Esophagus (tissue), 2 donors: ENCODE data around the gene PLA2R1. TPM values are rescaled to one million over a fixed set of nuclear protein-coding genes. Genes with fewer than 3 reads are reported as not detected.
A peak's percentile ranks its signal among the peaks of the same experiment; 100 is the strongest.

Experiments
- H3K27ac ChIP-seq, 2 donors: one replicate each; pipeline ENCODE4 v1.5.1; 2013; ENCODE audit warnings: low read depth in 2 of 2, mild to moderate bottlenecking in 2 of 2, inconsistent platforms in 1 of 2, low read length in 1 of 2, moderate library complexity in 1 of 2
- H3K27me3 ChIP-seq, 2 donors: one replicate each; pipeline ENCODE4 v1.6.1; 2013; ENCODE audit warnings: low read length in 2 of 2, control low read depth in 1 of 2, mild to moderate bottlenecking in 1 of 2; ENCODE audit not compliant: insufficient read depth in 2 of 2, control insufficient read depth in 1 of 2
- H3K36me3 ChIP-seq, 2 donors: one replicate each; pipeline ENCODE4 v1.6.1; 2013; ENCODE audit warnings: low read length in 1 of 2; ENCODE audit not compliant: control insufficient read depth in 2 of 2, insufficient read depth in 2 of 2
- H3K4me1 ChIP-seq, 2 donors: one replicate each; pipeline ENCODE4 v1.6.1; 2013; ENCODE audit warnings: low read length in 1 of 2; ENCODE audit not compliant: control insufficient read depth in 2 of 2, insufficient read depth in 2 of 2
- H3K4me3 ChIP-seq, 2 donors: one replicate each; pipeline ENCODE4 v1.5.1; 2013; ENCODE audit warnings: low read length in 2 of 2, mild to moderate bottlenecking in 2 of 2, low read depth in 1 of 2, moderate library complexity in 1 of 2
- H3K9me3 ChIP-seq, 2 donors: one replicate each; pipeline ENCODE4 v1.6.1; 2013; ENCODE audit warnings: mild to moderate bottlenecking in 2 of 2, low read depth in 1 of 2, low read length in 1 of 2, moderate library complexity in 1 of 2; ENCODE audit not compliant: control insufficient read depth in 2 of 2, insufficient read depth in 1 of 2
- WGBS, 2 donors: extraction: QIAGEN DNeasy Blood & Tissue Kit; methylation state at CpG; one replicate each; pipeline ENCODE4 v1.1.7; 2013; 5-methylcytosine and 5-hydroxymethylcytosine counted together
- polyA plus RNA-seq, 2 donors: library from polyadenylated mRNA; stranded (reverse); fragments of 200-250 nt; gene quantifications; one replicate each; pipeline ENCODE4 v1.2.3, GENCODE V29; 2013
- donor health status: healthy with polysubstance abuse.
- donor health status: Bipolar disorder and iron deficiency.

PLA2R1 gene
- polyA plus RNA-seq, 2 donors = 3.8 to 6.2 TPM

- H3K27me3 ChIP-seq = no peaks in the 10 kb centered on the region
- 43 to 55% methylated on average over 7 of the region's 7 CpGs for WGBS, 2 donors
- H3K36me3 ChIP-seq = no peaks in the 10 kb centered on the region
- no peak overlapping the region for H3K4me3 ChIP-seq
- peak overlapping the region; percentile 12 to 33 for H3K27ac ChIP-seq
- H3K9me3 ChIP-seq = no peaks in the 10 kb centered on the region
- peaks cover 2 to 8% of the 10 kb centered on the region in 2 donors for H3K4me1 ChIP-seq
Observed at GRCh38 chr2:160054984-160055725, 7.3 kb downstream of the PLA2R1 start.

DNA sequence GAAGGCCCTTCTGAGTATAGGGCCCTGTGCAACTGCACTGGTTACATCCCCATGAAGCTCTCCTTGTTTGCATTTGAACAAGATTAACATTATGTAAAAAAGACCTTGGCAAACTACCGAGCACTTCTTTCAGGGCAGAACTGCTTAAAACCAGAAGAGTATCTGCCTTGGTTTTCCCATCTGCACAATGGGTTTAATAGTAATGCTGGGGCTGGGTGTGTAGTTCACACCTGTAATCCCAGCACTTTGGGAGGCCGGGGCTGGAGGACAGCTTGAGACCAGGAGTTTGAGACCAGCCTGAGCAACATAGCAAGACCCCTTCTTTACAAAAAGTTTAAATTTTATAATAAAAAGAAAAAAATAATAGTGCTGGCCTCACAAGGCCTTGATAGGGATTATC lies 8.5 kb downstream of the PLA2R1 start:
- Histone ChIP-seq H3K36me3 (no peaks in the 10 kb centered on the region), H3K4me1 (peaks cover 2 to 8% of the 10 kb centered on the region in 2 donors), H3K27me3 (no peaks in the 10 kb centered on the region), H3K4me3 (no peak overlapping the region), H3K27ac (no peak overlapping the region), H3K9me3 (no peaks in the 10 kb centered on the region)
- 93 to 95% methylated on average over 2 of the region's 2 CpGs for WGBS, 2 donors

DNA sequence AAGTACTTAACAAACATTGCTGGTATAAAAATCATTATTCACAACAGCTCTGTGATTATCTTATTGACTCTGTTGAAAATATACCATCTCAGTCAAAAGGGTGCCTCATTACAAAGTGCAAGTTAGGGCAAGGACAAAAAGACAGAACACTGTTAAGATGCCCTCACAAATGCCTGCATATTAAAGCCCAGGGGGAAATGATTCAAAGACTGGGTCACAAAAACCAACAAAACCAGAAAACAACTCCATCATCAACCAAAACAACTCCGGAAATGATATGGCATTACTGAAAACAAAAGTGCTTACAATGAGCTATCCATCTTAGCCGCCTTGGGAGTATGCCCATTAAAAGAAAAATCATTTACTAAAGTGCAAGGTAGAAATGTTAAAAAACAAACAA lies 9.9 kb downstream of the PLA2R1 start:
- Histone ChIP-seq H3K36me3 (no peaks in the 10 kb centered on the region), H3K9me3 (no peaks in the 10 kb centered on the region), H3K27ac (no peak overlapping the region), H3K27me3 (no peaks in the 10 kb centered on the region), H3K4me3 (no peak overlapping the region), H3K4me1 (peaks cover 2 to 8% of the 10 kb centered on the region in 2 donors)
- 60 to 61% methylated on average over 2 of the region's 2 CpGs for WGBS, 2 donors

DNA sequence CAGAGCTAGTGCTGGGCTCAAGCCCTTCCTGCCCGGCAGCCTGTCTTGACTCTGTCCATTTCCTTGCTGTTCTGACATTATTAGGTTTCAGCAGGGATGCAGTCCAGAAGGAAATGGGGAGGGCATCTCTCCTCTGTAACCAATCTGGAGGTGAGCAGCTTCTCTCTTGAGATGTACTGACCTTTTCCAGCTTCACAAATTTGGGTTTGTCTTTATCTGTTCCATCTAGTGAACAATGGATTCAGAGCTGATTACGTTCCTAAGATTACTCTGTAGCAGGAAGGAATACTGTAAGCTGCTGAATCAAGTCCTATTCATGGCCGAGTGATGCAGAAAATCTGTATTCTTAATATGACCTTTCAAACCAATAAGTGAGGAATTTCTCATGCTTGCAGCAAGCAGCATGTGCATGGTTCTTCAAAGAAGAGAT lies 11.0 kb downstream of the PLA2R1 start:
- 56 to 61% methylated on average over 3 of the region's 3 CpGs for WGBS, 2 donors
- Histone ChIP-seq H3K4me3 (no peak overlapping the region), H3K4me1 (peaks cover 2 to 8% of the 10 kb centered on the region in 2 donors), H3K27me3 (no peaks in the 10 kb centered on the region), H3K27ac (no peak overlapping the region), H3K36me3 (no peaks in the 10 kb centered on the region), H3K9me3 (no peaks in the 10 kb centered on the region)

DNA sequence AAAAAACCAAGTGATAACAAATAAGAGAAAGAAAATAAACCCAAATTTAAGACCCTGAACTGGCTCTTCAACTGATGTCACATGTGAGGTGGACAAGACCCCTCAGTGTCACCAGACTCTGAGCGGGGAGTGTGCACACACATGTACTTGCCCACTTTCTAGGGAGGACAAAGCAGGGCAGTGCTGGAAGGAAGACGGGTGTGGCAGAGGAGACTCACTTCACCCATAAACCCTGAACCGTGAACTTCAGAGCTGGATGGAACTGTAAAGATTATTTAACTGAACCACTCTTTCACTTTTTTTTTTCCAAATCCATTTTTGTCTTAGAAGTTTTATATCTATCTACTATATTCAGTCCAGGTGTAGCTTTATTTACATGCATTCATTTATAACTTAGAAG lies 12.3 kb downstream of the PLA2R1 start:
- Histone ChIP-seq H3K4me1 (peaks cover 2 to 6% of the 10 kb centered on the region in 2 donors), H3K4me3 (no peak overlapping the region), H3K36me3 (no peaks in the 10 kb centered on the region), H3K27me3 (no peaks in the 10 kb centered on the region), H3K9me3 (no peaks in the 10 kb centered on the region), H3K27ac (no peak overlapping the region)
- 75 to 81% methylated on average over 3 of the region's 3 CpGs for WGBS, 2 donors

DNA sequence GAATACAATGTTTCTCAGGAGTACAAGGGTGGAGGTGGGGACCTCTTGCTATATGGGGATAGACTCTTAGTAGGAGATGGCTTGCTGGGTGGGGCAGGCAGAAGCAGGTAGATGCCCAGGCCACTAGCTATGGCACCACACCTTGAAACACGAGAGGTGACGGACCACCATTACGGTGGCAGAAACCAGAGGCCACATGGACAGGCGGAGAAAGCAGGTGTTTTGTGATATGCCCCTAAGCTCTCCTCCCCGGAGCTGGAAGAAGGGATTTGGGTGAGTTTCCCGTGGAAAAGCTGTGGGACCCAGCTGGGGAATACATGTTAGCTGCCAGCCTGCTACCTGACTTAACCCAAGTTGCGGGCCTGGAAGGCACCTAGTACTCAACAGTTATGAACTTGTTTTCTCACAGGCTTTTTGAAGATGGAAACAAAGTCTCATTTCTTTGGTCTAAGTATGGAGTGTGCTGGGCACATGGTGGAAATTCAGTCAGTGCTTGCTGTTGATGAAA lies 16.7 kb downstream of the PLA2R1 start:
- WGBS, 2 donors = 84 to 85% methylated on average over 7 of the region's 7 CpGs
- Histone ChIP-seq H3K36me3 (peaks cover 0 to 4% of the 10 kb centered on the region in 2 donors), H3K27me3 (no peaks in the 10 kb centered on the region), H3K9me3 (no peaks in the 10 kb centered on the region), H3K27ac (no peak overlapping the region), H3K4me3 (no peak overlapping the region), H3K4me1 (no peaks in the 10 kb centered on the region)

GRCh38 chr2:160044728-160045127 lies 17.7 kb downstream of the PLA2R1 start:
- peaks cover 0 to 4% of the 10 kb centered on the region in 2 donors for H3K36me3 ChIP-seq
- no peaks in the 10 kb centered on the region for H3K27me3 ChIP-seq
- H3K9me3 ChIP-seq = no peaks in the 10 kb centered on the region
- H3K4me1 ChIP-seq = no peaks in the 10 kb centered on the region
- WGBS, 2 donors = 92 to 93% methylated on average over 8 of the region's 8 CpGs
- H3K4me3 ChIP-seq = no peak overlapping the region
- no peak overlapping the region for H3K27ac ChIP-seq

DNA sequence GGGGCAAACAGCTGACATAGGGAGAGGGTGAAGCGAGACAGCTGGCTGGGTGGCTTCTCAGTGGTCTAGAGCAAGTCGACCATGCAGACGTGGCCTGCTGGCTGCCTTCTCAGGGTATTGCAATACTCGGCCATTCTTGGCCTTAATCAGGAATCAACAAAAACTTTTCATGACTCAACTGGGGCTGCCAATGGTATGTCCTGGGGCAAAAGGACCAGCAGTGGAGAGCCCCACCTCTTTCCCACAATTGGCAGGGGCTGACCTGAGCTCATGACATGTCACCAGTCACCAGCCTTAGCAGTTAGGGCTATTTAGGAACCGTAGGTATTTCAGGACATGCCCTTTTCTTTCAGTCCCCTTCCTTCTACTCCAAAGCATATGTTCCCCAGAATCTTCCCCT lies 19.1 kb downstream of the PLA2R1 start:
- H3K27ac ChIP-seq = no peak overlapping the region
- no peaks in the 10 kb centered on the region for H3K9me3 ChIP-seq
- H3K4me3 ChIP-seq = no peak overlapping the region
- H3K4me1 ChIP-seq = no peaks in the 10 kb centered on the region
- WGBS, 2 donors = 78 to 83% methylated on average over 5 of the region's 5 CpGs
- peaks cover 0 to 4% of the 10 kb centered on the region in 2 donors for H3K36me3 ChIP-seq
- no peaks in the 10 kb centered on the region for H3K27me3 ChIP-seq

GRCh38 chr2:160042054-160042453 lies 20.4 kb downstream of the PLA2R1 start:
- H3K4me1 ChIP-seq = no peaks in the 10 kb centered on the region
- H3K4me3 ChIP-seq = no peak overlapping the region
- H3K36me3 ChIP-seq = peaks cover 0 to 4% of the 10 kb centered on the region in 2 donors
- H3K9me3 ChIP-seq = no peaks in the 10 kb centered on the region
- H3K27ac ChIP-seq = no peak overlapping the region
- WGBS, 2 donors = 83 to 88% methylated on average over 7 of the region's 7 CpGs
- H3K27me3 ChIP-seq = no peaks in the 10 kb centered on the region

DNA sequence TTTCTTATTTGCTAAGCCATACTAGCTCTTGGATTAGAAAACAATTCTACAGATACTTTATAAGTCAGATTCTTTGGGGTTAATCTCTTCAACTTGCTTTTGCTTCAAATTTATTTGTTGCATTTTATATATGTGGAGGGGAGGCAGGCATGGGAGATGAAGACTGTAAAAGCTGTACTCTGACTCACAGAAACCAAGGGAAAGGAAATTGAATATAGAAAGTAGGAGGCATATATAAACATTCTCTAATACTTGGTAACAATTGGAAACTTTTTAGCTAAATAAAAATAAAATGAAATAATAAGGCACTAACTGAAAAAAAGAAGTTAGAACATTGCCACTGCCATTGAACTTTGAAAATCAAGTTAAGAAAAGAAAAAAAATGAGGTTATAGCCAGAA lies 21.3 kb downstream of the PLA2R1 start:
- H3K4me1 ChIP-seq = no peaks in the 10 kb centered on the region
- H3K36me3 ChIP-seq = peaks cover 0 to 4% of the 10 kb centered on the region in 2 donors
- H3K27ac ChIP-seq = no peak overlapping the region
- H3K27me3 ChIP-seq = no peaks in the 10 kb centered on the region
- no peaks in the 10 kb centered on the region for H3K9me3 ChIP-seq
- no peak overlapping the region for H3K4me3 ChIP-seq
